Mesenchymal stem cell (in vitro differentiated cells and primary cell): Measurements from ENCODE around the gene ZFYVE27.
A peak's percentile ranks its signal among the peaks of the same experiment; 100 is the strongest.

Experiments
- DNase-seq: peaks from one replicate; pipeline ENCODE4 v3.0.0-alpha.2; 2013
- H2AFZ ChIP-seq: one replicate; pipeline ENCODE4 v1.6.1; 2013; ENCODE audit warnings: low read depth, mild to moderate bottlenecking, control low read depth, inconsistent platforms, low read length, moderate library complexity
- H2AK5ac ChIP-seq: 2 replicates; pipeline ENCODE4 v1.6.1; 2013; ENCODE audit warnings: low read length, moderate library complexity, mild to moderate bottlenecking, inconsistent platforms; ENCODE audit not compliant: severe bottlenecking
- H2BK120ac ChIP-seq: one replicate; pipeline ENCODE4 v1.6.1; 2013; ENCODE audit warnings: low read depth, mild to moderate bottlenecking, inconsistent platforms, low read length, moderate library complexity
- H2BK12ac ChIP-seq, 2 experiments: one replicate each; pipeline ENCODE4 v1.6.1; 2013; ENCODE audit warnings: inconsistent platforms in 2 of 2, low read length in 2 of 2, mild to moderate bottlenecking in 2 of 2, moderate library complexity in 2 of 2, control low read depth in 1 of 2
- H2BK15ac ChIP-seq: one replicate; pipeline ENCODE4 v1.6.1; 2013; ENCODE audit warnings: mild to moderate bottlenecking, low read depth, inconsistent platforms; ENCODE audit not compliant: poor library complexity, severe bottlenecking
- H2BK5ac ChIP-seq: 2 replicates; pipeline ENCODE4 v1.6.1; 2013; ENCODE audit warnings: low read depth, mild to moderate bottlenecking, low read length, control low read depth, inconsistent platforms; ENCODE audit not compliant: poor library complexity, severe bottlenecking
- H3K14ac ChIP-seq, 2 experiments: one replicate each; pipeline ENCODE4 v1.6.1; 2013; ENCODE audit warnings: inconsistent platforms in 2 of 2, low read length in 2 of 2, control low read depth in 1 of 2, mild to moderate bottlenecking in 1 of 2, moderate library complexity in 1 of 2
- H3K18ac ChIP-seq, 2 experiments: one replicate each; pipeline ENCODE4 v1.6.1; 2013; ENCODE audit warnings: inconsistent platforms in 2 of 2, low read length in 2 of 2, control low read depth in 1 of 2, low read depth in 1 of 2, mild to moderate bottlenecking in 1 of 2
- H3K23ac ChIP-seq, 2 experiments: one replicate each; pipeline ENCODE4 v1.6.1; 2013; ENCODE audit warnings: inconsistent platforms in 2 of 2, low read length in 2 of 2, mild to moderate bottlenecking in 2 of 2, moderate library complexity in 2 of 2, control low read depth in 1 of 2
- H3K27ac ChIP-seq: 2 replicates; pipeline ENCODE4 v1.5.1; 2013; ENCODE audit warnings: mild to moderate bottlenecking, moderate library complexity, low read length, control low read depth, inconsistent platforms; ENCODE audit not compliant: poor library complexity, severe bottlenecking
- H3K27me3 ChIP-seq, 2 experiments: 2 replicates each; pipeline versions ENCODE4 v1.6.1 to v1.7.0; 2013; ENCODE audit warnings: low read length in 2 of 2, mild to moderate bottlenecking in 2 of 2, moderate library complexity in 2 of 2, control low read depth in 1 of 2, inconsistent platforms in 1 of 2; ENCODE audit not compliant: control insufficient read depth in 1 of 2, insufficient read depth in 1 of 2
- H3K36me3 ChIP-seq, 2 experiments: 2 replicates each; pipeline versions ENCODE4 v1.6.1 to v1.7.0; 2013; ENCODE audit warnings: low read length in 2 of 2, control low read depth in 1 of 2, inconsistent platforms in 1 of 2, low read depth in 1 of 2, mild to moderate bottlenecking in 1 of 2; ENCODE audit not compliant: insufficient read depth in 2 of 2, control insufficient read depth in 1 of 2
- H3K4ac ChIP-seq, 2 experiments: one replicate each; pipeline ENCODE4 v1.6.1; 2013; ENCODE audit warnings: inconsistent platforms in 2 of 2, low read length in 2 of 2, mild to moderate bottlenecking in 2 of 2, moderate library complexity in 2 of 2, control low read depth in 1 of 2, low read depth in 1 of 2
- H3K4me1 ChIP-seq: 2 replicates; pipeline ENCODE4 v1.6.1; 2013; ENCODE audit warnings: low read depth, low read length, control low read depth; ENCODE audit not compliant: control insufficient read depth, insufficient read depth
- H3K4me2 ChIP-seq: 2 replicates; pipeline ENCODE4 v1.6.1; 2013; ENCODE audit warnings: low read length, mild to moderate bottlenecking, inconsistent platforms; ENCODE audit not compliant: poor library complexity, severe bottlenecking
- H3K4me3 ChIP-seq, 2 experiments: 2 replicates each; pipeline versions ENCODE4 v1.5.1 to v1.7.0; 2013; ENCODE audit warnings: low read length in 2 of 2, mild to moderate bottlenecking in 2 of 2, control low read depth in 1 of 2, low read depth in 1 of 2; ENCODE audit not compliant: insufficient read depth in 1 of 2
- H3K79me1 ChIP-seq: replicated peaks from 2 replicates; pipeline ENCODE4 v1.6.1; 2013; ENCODE audit warnings: mild to moderate bottlenecking, control low read depth, low read length, inconsistent platforms; ENCODE audit not compliant: poor library complexity, severe bottlenecking
- H3K9ac ChIP-seq: 2 replicates; pipeline ENCODE4 v1.7.0; 2013; ENCODE audit warnings: mild to moderate bottlenecking, low read length, moderate library complexity
- H3K9me3 ChIP-seq: 2 replicates; pipeline ENCODE4 v1.7.0; 2013; ENCODE audit warnings: mild to moderate bottlenecking, low read length; ENCODE audit not compliant: control insufficient read depth
- H4K8ac ChIP-seq: one replicate; pipeline ENCODE4 v1.6.1; 2013; ENCODE audit warnings: inconsistent platforms, mild to moderate bottlenecking, low read length, moderate library complexity
- H4K91ac ChIP-seq: one replicate; pipeline ENCODE4 v1.6.1; 2013; ENCODE audit warnings: mild to moderate bottlenecking, low read length, inconsistent platforms
- WGBS: methylation state at CpG from one replicate; pipeline ENCODE4 v1.1.7; 2013; ENCODE audit warnings: mixed read lengths; 5-methylcytosine and 5-hydroxymethylcytosine counted together

ZFYVE27 gene

GRCh38 chr10:97774811-97775294 lies 37.9 kb downstream of the ZFYVE27 start:
- H2BK15ac ChIP-seq, result no peak overlapping the region
- H2AFZ ChIP-seq, result no peak overlapping the region
- peaks cover 37 to 66% of the 10 kb centered on the region in 2 experiments for H3K27me3 ChIP-seq
- no peak overlapping the region for H2BK12ac ChIP-seq
- H3K9me3 ChIP-seq, result no peaks in the 10 kb centered on the region
- no peak overlapping the region for H3K4ac ChIP-seq
- H3K4me3 ChIP-seq, result no peak overlapping the region
- H3K9ac ChIP-seq, result no peak overlapping the region
- H2AK5ac ChIP-seq, result no peak overlapping the region
- WGBS, result 77% methylated on average over 10 of the region's 10 CpGs
- no peaks in the 10 kb centered on the region for H3K36me3 ChIP-seq
- no peak overlapping the region for H3K14ac ChIP-seq
- H4K91ac ChIP-seq, result no peak overlapping the region
- H3K4me2 ChIP-seq, result no peak overlapping the region
- no peak overlapping the region for H4K8ac ChIP-seq
- no peak overlapping the region for H3K27ac ChIP-seq
- H2BK120ac ChIP-seq, result no peak overlapping the region
- no peak overlapping the region for H3K23ac ChIP-seq
- DNase-seq, result no peak
- H3K4me1 ChIP-seq, result peaks cover 20% of the 10 kb centered on the region
- no peaks in the 10 kb centered on the region for H3K79me1 ChIP-seq
- H2BK5ac ChIP-seq, result no peak overlapping the region
- H3K18ac ChIP-seq, result no peak overlapping the region

GRCh38 chr10:97777143-97777542 lies 40.2 kb downstream of the ZFYVE27 start:
- H3K9ac ChIP-seq, result no peak overlapping the region
- peaks cover 20 to 55% of the 10 kb centered on the region in 2 experiments for H3K27me3 ChIP-seq
- no peaks in the 10 kb centered on the region for H3K79me1 ChIP-seq
- H3K36me3 ChIP-seq, result no peaks in the 10 kb centered on the region
- no peak overlapping the region for H3K23ac ChIP-seq
- H3K14ac ChIP-seq, result no peak overlapping the region
- WGBS, result 92% methylated on average over 4 of the region's 4 CpGs
- no peak overlapping the region for H4K8ac ChIP-seq
- no peak overlapping the region for H2BK15ac ChIP-seq
- no peak overlapping the region for H2BK5ac ChIP-seq
- no peak overlapping the region for H3K4me2 ChIP-seq
- no peak overlapping the region for H2AFZ ChIP-seq
- H4K91ac ChIP-seq, result no peak overlapping the region
- no peak overlapping the region for H2AK5ac ChIP-seq
- no peak overlapping the region for H3K18ac ChIP-seq
- DNase-seq, result no peak
- H3K9me3 ChIP-seq, result no peaks in the 10 kb centered on the region
- H3K4me3 ChIP-seq, result no peak overlapping the region
- H2BK120ac ChIP-seq, result no peak overlapping the region
- H3K4ac ChIP-seq, result no peak overlapping the region
- H3K27ac ChIP-seq, result no peak overlapping the region
- no peak overlapping the region for H2BK12ac ChIP-seq
- peaks cover 20% of the 10 kb centered on the region for H3K4me1 ChIP-seq

DNA sequence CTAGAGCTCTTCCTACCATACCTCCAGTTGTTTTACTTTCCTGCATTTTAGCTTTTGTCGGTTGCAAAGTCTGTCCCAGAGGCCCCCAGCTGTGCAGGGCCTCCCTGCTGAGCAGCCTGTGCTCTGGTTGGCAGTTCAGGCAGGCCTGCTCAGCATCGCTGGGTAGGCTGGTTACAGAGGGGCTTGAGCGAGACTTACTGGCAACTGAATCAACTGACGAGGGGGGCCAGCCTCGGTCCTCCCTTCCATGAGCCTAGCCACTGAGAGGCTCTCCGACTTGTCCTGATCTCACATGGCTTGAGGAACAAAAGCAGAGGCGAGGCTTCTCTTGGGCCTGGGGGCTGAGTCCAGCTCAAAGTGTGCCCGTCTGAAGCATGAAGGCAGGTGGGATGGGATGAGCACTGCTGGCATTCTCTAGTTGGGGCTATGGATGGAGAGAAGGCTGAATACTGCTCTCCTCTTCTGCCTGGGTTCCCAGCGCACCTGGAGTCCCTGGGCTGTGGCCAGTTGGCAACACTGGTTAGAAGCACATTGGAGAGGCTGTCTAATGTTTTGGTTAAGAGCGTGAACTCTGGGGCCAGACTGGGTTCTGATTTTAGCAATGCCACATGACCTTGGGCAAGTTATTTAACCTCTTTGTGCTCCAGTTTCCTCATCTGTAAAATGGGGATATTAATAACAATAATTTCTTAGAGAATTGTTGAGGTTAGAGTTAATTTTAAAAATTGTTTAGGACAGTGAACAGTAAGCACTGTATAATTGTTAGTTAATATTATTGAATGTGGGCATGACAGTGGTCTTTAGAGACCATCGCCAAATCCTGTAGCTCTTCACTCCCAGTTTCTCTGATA lies 41.7 kb downstream of the ZFYVE27 start:
- Histone ChIP-seq H2AK5ac (no peak overlapping the region), H2BK15ac (no peak overlapping the region), H2BK5ac (no peak overlapping the region), H2AFZ (no peak overlapping the region), H3K4ac (no peak overlapping the region), H3K18ac (no peak overlapping the region), H2BK12ac (no peak overlapping the region), H3K9me3 (no peaks in the 10 kb centered on the region), H3K4me2 (no peak overlapping the region), H3K14ac (no peak overlapping the region), H3K9ac (no peak overlapping the region), H3K36me3 (no peaks in the 10 kb centered on the region), H3K4me3 (no peak overlapping the region), H3K27me3 (peaks cover 4 to 42% of the 10 kb centered on the region in 2 experiments), H3K4me1 (peaks cover 20% of the 10 kb centered on the region), H3K23ac (no peak overlapping the region), H4K8ac (peak overlapping the region; percentile 39), H2BK120ac (no peak overlapping the region), H3K27ac (no peak overlapping the region), H3K79me1 (no peaks in the 10 kb centered on the region), H4K91ac (no peak overlapping the region)
- no peak for DNase-seq
- WGBS, result 57% methylated on average over 11 of the region's 11 CpGs

DNA sequence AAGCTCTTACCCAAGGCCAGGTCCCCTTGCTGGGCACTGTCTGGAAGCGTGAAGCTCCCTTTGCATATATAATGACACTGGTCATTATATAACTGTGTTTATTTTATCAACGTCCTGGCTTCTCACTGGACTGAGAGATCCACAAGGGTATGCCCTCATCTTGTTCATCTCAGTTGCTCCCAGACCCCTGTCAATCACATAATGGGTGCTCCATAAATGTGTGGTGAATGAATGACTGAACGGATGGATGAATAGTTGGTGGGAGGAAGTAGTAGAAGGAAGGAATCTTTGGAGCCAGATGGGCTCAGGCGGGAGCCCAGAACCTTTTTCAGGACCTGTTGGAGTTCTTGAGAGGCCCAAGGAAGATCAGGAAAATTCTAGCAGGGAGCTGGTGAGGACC lies 42.6 kb downstream of the ZFYVE27 start:
- Histone ChIP-seq H3K9ac (no peak overlapping the region), H3K27ac (no peak overlapping the region), H4K91ac (no peak overlapping the region), H3K14ac (no peak overlapping the region), H2BK15ac (no peak overlapping the region), H3K18ac (no peak overlapping the region), H3K79me1 (no peaks in the 10 kb centered on the region), H3K4ac (no peak overlapping the region), H3K4me2 (no peak overlapping the region), H3K9me3 (no peaks in the 10 kb centered on the region), H3K4me1 (peaks cover 20% of the 10 kb centered on the region), H3K23ac (no peak overlapping the region), H4K8ac (no peak overlapping the region), H2AK5ac (no peak overlapping the region), H3K27me3 (peaks cover 0 to 37% of the 10 kb centered on the region in 2 experiments), H3K4me3 (no peak overlapping the region), H2AFZ (no peak overlapping the region), H3K36me3 (no peaks in the 10 kb centered on the region), H2BK12ac (no peak overlapping the region), H2BK5ac (no peak overlapping the region), H2BK120ac (no peak overlapping the region)
- 79% methylated on average over 2 of the region's 4 CpGs for WGBS
- DNase-seq, result no peak
